Measurements from ENCODE around the gene FHIT. TPM values are rescaled to one million over a fixed set of nuclear protein-coding genes. Genes with fewer than 3 reads are reported as not detected.

Gene FHIT
- total and polyA plus RNA-seq, 8 donors, result 1.8 to 10.6 (median 7.1) TPM

DNA sequence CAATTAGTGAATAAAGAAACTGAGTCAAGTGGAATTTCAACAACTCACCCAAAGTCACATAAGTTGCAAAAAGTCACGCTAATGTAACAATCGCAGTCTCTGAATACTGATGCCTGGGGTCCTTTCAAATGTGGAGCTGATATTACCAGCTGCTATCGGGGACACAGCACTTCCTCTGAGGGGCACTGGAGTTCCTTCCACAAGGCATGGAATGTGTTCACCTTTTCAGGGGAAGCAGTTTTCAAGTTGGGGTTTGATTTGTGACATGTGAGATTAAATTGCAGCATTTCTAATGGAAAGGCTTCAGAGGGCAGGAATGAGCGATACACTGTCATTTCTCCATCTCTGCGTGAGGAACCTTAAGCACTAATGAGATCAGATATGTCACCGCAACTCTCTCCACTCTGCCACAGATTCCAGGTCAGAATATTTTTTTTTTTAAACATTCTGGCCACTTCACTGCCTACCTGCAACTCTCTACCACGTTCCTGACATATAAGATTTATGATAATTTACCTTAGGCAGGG lies 1394.3 kb downstream of the FHIT start:
- H3K4me3 ChIP-seq, result no peak overlapping the region
- intact Hi-C loops (cut with DNase I; ENCODE audit: low total_unique reads), result no loop called here
- H3K27me3 ChIP-seq, result no peaks in the 10 kb centered on the region
- H3K9me3 ChIP-seq, result no peaks in the 10 kb centered on the region
- no peaks in the 10 kb centered on the region for H3K36me3 ChIP-seq
- no peak for DNase-seq
- peaks cover 0 to 5% (median 0%) of the 10 kb centered on the region in 4 donors for H3K4me1 ChIP-seq
- 70 to 78% (median 74%) methylated on average over 7 of the region's 7 CpGs for WGBS, 5 donors
- H3K27ac ChIP-seq, result no peak overlapping the region
- TF ChIP-seq, protein P1, sequence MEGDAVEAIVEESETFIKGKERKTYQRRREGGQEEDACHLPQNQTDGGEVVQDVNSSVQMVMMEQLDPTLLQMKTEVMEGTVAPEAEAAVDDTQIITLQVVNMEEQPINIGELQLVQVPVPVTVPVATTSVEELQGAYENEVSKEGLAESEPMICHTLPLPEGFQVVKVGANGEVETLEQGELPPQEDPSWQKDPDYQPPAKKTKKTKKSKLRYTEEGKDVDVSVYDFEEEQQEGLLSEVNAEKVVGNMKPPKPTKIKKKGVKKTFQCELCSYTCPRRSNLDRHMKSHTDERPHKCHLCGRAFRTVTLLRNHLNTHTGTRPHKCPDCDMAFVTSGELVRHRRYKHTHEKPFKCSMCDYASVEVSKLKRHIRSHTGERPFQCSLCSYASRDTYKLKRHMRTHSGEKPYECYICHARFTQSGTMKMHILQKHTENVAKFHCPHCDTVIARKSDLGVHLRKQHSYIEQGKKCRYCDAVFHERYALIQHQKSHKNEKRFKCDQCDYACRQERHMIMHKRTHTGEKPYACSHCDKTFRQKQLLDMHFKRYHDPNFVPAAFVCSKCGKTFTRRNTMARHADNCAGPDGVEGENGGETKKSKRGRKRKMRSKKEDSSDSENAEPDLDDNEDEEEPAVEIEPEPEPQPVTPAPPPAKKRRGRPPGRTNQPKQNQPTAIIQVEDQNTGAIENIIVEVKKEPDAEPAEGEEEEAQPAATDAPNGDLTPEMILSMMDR (IDR thresholded peaks at IDR 0.05), result no peak
- TF ChIP-seq POLR2A (IDR thresholded peaks at IDR 0.05) (no peak), EP300 (IDR thresholded peaks at IDR 0.05) (no peak), POLR2AphosphoS5 (IDR thresholded peaks at IDR 0.05) (no peak)

DNA sequence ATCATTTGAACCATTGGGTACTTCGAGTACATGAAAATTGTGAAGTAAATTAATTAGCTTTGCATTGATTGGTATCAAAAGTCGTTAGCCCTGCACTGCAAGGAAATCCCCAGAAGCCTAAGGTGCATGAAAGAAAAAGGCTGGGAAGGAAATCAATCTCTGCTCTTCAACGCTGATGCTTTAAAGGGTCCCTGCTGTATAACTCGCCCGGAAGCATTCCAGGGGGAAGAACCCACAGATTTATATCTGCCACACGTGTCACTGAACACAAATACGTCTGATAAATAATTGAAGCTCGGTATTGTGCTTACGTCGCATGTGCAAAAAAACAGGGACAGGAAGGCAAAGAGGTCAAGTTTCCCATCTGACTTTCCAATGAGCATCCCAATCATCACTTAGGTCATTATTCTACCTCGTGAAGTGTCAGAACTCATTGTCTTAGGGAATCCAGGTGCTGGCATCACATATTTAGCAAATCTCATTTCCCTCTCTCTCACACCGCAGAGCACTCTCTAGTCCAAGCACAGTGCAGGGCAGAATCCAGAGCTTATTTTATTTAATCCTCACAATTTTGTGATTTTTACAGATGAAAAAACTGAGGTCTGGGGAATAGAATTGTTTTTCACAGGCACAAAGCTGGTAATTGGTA lies 1397.1 kb downstream of the FHIT start:
- H3K9me3 ChIP-seq, result no peaks in the 10 kb centered on the region
- peaks cover 0 to 5% (median 0%) of the 10 kb centered on the region in 4 donors for H3K4me1 ChIP-seq
- no peak overlapping the region for H3K27ac ChIP-seq
- no peaks in the 10 kb centered on the region for H3K27me3 ChIP-seq
- TF ChIP-seq POLR2A (IDR thresholded peaks at IDR 0.05), result no peak
- TF ChIP-seq POLR2AphosphoS5 (IDR thresholded peaks at IDR 0.05), result no peak
- TF ChIP-seq, protein P1 (IDR thresholded peaks at IDR 0.05), result no peak
- no peak for TF ChIP-seq EP300 (IDR thresholded peaks at IDR 0.05)
- no peaks in the 10 kb centered on the region for H3K36me3 ChIP-seq
- no peak overlapping the region for H3K4me3 ChIP-seq
- no peak for DNase-seq
- 76 to 84% (median 80%) methylated on average over 12 of the region's 12 CpGs for WGBS, 5 donors
- intact Hi-C loops (cut with DNase I; ENCODE audit: low total_unique reads), result no loop called here

DNA sequence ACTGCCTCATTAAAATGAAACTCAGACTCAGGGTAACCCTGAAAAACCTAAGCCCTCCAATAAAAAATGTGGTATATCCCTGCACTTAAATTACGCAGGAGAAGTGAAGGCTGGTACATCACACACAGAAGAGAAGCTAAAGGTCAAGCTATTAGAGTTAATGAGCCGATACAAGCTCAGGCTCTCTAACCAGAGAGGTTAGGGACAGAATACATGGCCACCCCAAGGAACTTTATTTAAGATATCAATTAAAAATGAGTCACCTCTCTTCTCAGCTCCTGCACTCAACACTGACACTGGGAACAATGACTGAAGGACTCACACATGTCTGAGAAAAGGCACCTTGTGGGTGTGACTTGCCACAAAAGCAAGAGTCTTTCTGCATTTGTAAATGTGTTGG lies 1400.8 kb downstream of the FHIT start:
- no peak for DNase-seq
- no peaks in the 10 kb centered on the region for H3K36me3 ChIP-seq
- TF ChIP-seq, protein P1 (IDR thresholded peaks at IDR 0.05), result no peak
- TF ChIP-seq POLR2A (IDR thresholded peaks at IDR 0.05), result no peak
- TF ChIP-seq EP300 (IDR thresholded peaks at IDR 0.05), result no peak
- no peak for TF ChIP-seq POLR2AphosphoS5 (IDR thresholded peaks at IDR 0.05)
- no peaks in the 10 kb centered on the region for H3K27me3 ChIP-seq
- WGBS, 5 donors, result 91 to 97% (median 96%) methylated on average over 2 of the region's 2 CpGs
- intact Hi-C loops (cut with DNase I; ENCODE audit: low total_unique reads), result no loop called here
- H3K9me3 ChIP-seq, result no peaks in the 10 kb centered on the region
- no peak overlapping the region for H3K4me3 ChIP-seq
- H3K4me1 ChIP-seq, result no peaks in the 10 kb centered on the region
- no peak overlapping the region for H3K27ac ChIP-seq

DNA sequence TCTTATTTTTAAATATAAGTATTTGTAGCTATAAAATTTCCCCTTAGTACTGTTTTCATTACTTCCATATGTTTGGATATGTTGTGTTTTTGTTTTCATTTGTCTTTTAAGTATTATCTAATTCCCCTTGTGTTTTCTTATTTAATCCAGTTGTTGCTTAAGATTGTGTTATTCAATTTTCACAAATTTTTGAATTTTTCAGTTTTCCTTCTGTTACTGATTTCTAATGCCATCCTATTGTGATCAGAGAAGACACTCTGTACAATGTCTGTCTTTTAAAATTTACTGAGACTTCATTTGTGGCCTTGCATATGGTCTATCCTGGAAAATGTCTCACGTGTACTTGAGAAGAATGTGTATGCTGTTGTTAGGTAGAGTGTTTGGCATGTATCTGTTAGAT lies 1405.9 kb downstream of the FHIT start:
- H3K27ac ChIP-seq, result no peak overlapping the region
- H3K4me3 ChIP-seq, result no peak overlapping the region
- no peaks in the 10 kb centered on the region for H3K4me1 ChIP-seq
- no peaks in the 10 kb centered on the region for H3K9me3 ChIP-seq
- intact Hi-C loops (cut with DNase I; ENCODE audit: low total_unique reads), result no loop called here
- H3K27me3 ChIP-seq, result no peaks in the 10 kb centered on the region
- DNase-seq, result no peak
- TF ChIP-seq EP300 (IDR thresholded peaks at IDR 0.05) (no peak), POLR2AphosphoS5 (IDR thresholded peaks at IDR 0.05) (no peak), POLR2A (IDR thresholded peaks at IDR 0.05) (no peak)
- TF ChIP-seq, protein P1 (IDR thresholded peaks at IDR 0.05), result no peak
- WGBS, 5 donors, result 86 to 97% (median 94%) methylated on average over 1 of the region's 1 CpG
- no peaks in the 10 kb centered on the region for H3K36me3 ChIP-seq
